HEK293T (cell line): ENCODE measurements around the gene SEMA6A.

Source experiments
- CTCF ChIA-PET: fragments of 350-600 bp; formaldehyde crosslinking; extraction: SDS; loops from one replicate; lab custom pipeline; 2021; ENCODE audit warnings: antibody characterized with exemption, inconsistent platforms; lab: Yijun Ruan, JAX
- POLR2A ChIA-PET: fragments of 350-600 bp; formaldehyde crosslinking; extraction: SDS; loops from one replicate; lab custom pipeline; 2020; ENCODE audit warnings: antibody characterized with exemption, inconsistent platforms; lab: Yijun Ruan, JAX
- DNase-seq: peaks from one replicate; pipeline ENCODE4 v3.0.0; 2012; ENCODE audit warnings: mixed read lengths; ENCODE audit errors: extremely low spot score
- ARNT ChIP-seq: fragments of 450-650 bp; IDR thresholded peaks from 2 replicates; pipeline ENCODE4 v1.6.1; 2017; ENCODE audit warnings: mild to moderate bottlenecking
- BHLHE40 ChIP-seq: fragments of 450-650 bp; IDR thresholded peaks from 2 replicates; pipeline ENCODE4 v1.6.1; 2016; ENCODE audit warnings: mild to moderate bottlenecking, moderate library complexity, borderline replicate concordance
- CTBP1 ChIP-seq: fragments of 450-650 bp; IDR thresholded peaks from 2 replicates; pipeline ENCODE4 v1.6.1; 2016; ENCODE audit warnings: borderline replicate concordance
- ELF4 ChIP-seq: fragments of 450-650 bp; IDR thresholded peaks from 2 replicates; pipeline ENCODE4 v1.6.1; 2017; ENCODE audit warnings: antibody characterized with exemption
- FOXA1 ChIP-seq: fragments of 450-650 bp; IDR thresholded peaks from 2 replicates; pipeline ENCODE4 v1.6.1; 2016; ENCODE audit warnings: mild to moderate bottlenecking
- FOXK2 ChIP-seq: fragments of 450-650 bp; IDR thresholded peaks from 2 replicates; pipeline ENCODE4 v1.6.1; 2016; ENCODE audit warnings: mild to moderate bottlenecking
- FOXM1 ChIP-seq: fragments of 450-650 bp; IDR thresholded peaks from 2 replicates; pipeline ENCODE4 v1.6.1; 2017; ENCODE audit warnings: mild to moderate bottlenecking, borderline replicate concordance
- HDGF ChIP-seq: fragments of 450-650 bp; IDR thresholded peaks from 2 replicates; pipeline ENCODE4 v1.6.1; 2017; ENCODE audit warnings: antibody characterized with exemption, borderline replicate concordance
- L3MBTL2 ChIP-seq: fragments of 450-650 bp; conservative IDR thresholded peaks from 2 replicates; pipeline ENCODE4 v1.6.1; 2016; ENCODE audit warnings: mild to moderate bottlenecking
- LEF1 ChIP-seq: fragments of 450-650 bp; IDR thresholded peaks from 2 replicates; pipeline ENCODE4 v1.6.1; 2017; ENCODE audit warnings: mild to moderate bottlenecking, borderline replicate concordance
- NFRKB ChIP-seq: fragments of 450-650 bp; IDR thresholded peaks from 2 replicates; pipeline ENCODE4 v1.6.1; 2016; ENCODE audit warnings: mild to moderate bottlenecking, moderate library complexity
- PKNOX1 ChIP-seq: fragments of 450-650 bp; IDR thresholded peaks from 2 replicates; pipeline ENCODE4 v1.6.1; 2016
- SP1 ChIP-seq: fragments of 450-650 bp; IDR thresholded peaks from 2 replicates; pipeline ENCODE4 v1.6.1; 2017
- SUZ12 ChIP-seq: fragments of 450-650 bp; IDR thresholded peaks from 2 replicates; pipeline ENCODE4 v1.6.1; 2016; ENCODE audit warnings: mild to moderate bottlenecking
- TARDBP ChIP-seq: fragments of 450-650 bp; IDR thresholded peaks from 2 replicates; pipeline ENCODE4 v1.6.1; 2016
- ZNF384 ChIP-seq: fragments of 450-650 bp; IDR thresholded peaks from 2 replicates; pipeline ENCODE4 v1.6.1; 2016

Gene SEMA6A

DNA sequence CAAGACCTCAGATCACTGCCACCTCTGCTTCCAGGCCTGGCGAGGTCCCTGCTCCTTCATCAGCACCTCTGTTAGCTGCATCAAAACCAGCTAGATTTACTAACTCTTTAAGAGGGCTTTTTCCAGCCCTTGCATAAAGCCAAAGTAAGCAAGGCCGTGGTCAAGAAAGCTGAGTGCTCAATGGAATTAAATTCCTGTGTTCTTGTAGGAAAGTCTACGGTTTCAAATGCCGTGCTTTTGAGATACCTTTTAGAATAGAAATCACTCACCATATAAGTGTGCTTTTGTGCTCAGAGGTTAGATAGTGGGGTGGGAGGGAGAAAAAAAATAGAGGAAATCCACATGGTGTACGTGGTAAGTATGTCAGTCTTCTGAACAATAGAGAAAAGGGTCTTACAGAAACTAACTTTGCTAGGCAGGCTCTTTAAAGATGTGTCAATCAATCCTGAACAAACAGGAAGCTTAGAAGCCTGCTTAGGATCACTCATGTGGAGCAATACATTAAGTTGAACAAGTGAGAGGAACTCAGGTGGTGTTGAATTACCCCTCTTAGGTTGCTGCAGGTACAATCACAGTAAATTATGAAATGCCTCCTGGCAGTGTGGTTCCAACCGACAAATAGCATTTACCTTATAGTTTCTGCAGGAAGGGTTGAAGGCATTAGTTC is 79.7 kb downstream of the SEMA6A start:
- no peak for DNase-seq
- CTCF ChIA-PET: interaction anchor here (0.6 kb wide), 1 partner anchor 51 kb away, joined by 4 read pairs; no protein-coding TSS in a partner anchor
- TF ChIP-seq SP1: no peak
- no peak for TF ChIP-seq ZNF384
- no peak for TF ChIP-seq FOXM1
- peak; percentile 68 for TF ChIP-seq PKNOX1
- no peak for TF ChIP-seq TARDBP
- TF ChIP-seq NFRKB: no peak
- no peak for TF ChIP-seq ARNT
- no peak for TF ChIP-seq FOXK2
- POLR2A ChIA-PET: no interaction called here

DNA sequence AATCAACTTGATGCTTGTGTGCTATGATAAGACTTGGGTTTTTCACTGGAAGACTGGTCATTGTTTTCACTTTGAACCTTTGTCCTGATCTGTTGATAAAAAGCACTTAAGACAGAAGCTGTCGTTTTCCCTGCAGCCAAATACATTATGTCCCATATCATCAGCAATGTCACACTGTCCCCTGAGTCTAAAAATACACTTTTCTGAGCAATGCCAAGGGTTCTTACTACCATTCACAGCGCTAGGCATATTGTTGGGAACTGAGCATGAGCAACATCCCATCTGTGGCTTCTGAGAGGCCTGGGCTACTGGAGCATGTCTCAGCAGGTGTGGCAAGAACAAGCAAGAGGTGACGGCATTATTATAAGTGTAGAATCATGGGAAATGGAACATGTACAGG is 81.8 kb downstream of the SEMA6A start:
- CTCF ChIA-PET: no interaction called here
- POLR2A ChIA-PET: no interaction called here
- DNase-seq: no peak
- TF ChIP-seq FOXA1 (no peak), LEF1 (no peak), CTBP1 (no peak), L3MBTL2 (no peak), PKNOX1 (no peak)

DNA sequence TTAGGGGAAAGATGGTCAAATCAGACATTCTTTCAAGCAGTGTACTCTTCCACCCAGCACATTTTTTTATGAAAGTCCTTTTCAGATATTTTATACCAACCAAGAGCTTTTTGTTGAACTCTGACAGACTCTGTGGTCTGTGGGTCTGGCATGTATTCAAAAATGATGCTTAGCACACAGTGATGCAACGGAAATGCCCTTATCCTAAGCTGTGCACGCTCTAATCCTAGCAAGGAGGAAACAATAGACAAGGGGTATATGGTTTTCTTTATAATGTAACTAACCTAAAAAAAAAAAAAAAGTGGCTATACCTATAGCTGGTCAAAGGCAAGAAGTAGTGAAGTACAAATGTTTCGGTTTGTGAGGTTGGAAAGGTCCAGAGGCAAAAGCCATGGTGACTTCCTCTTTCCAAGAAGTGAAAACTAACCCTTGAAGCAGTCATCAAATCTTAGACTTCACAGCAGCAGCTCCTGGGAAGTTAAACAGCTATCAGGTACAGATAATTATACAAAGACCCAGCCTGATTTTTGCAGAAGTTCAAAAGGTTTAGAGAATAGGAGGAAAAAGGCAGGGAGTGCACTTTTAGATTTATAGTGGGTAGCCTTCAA is 82.5 kb downstream of the SEMA6A start:
- POLR2A ChIA-PET: no interaction called here
- TF ChIP-seq PKNOX1 (no peak), SP1 (no peak), NFRKB (no peak), FOXA1 (no peak), BHLHE40 (no peak), FOXK2 (no peak)
- CTCF ChIA-PET: no interaction called here
- DNase-seq: no peak

DNA sequence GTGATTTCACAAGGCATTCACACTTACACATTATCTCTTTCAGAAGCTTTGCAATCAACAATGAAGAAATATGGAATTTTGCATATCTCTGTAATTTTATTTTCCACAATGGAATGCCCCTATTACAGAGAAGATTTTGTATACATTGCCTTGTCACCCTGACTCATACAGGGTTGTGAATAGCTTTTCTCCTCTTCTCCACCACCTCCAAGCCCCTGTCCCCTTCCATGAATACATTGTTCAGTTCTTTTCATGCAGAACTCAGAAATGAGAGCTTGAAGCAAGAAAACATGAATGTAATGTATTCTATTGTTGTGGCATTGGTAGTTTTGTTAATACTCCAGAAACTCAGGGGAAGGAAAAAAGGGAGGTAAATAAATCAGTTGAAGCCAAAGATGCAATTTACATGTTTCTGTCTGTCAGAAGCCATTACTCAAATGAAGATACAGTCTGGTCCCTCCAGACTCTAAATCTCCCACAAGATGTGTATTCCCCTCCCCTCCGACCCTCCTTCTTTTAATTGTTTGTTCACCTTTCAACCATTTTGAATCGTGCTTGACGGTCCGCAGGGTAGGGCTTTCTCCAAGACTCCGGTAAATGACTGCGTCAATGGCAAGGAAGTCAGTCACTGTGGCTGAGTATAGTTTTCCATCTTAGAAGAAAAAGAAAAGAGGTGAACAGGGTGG is 86.1 kb downstream of the SEMA6A start:
- no peak for TF ChIP-seq ELF4
- TF ChIP-seq TARDBP: no peak
- no peak for TF ChIP-seq FOXM1
- no peak for TF ChIP-seq PKNOX1
- TF ChIP-seq HDGF: no peak
- no peak for TF ChIP-seq ZNF384
- TF ChIP-seq SUZ12: no peak
- no peak for TF ChIP-seq FOXA1
- TF ChIP-seq BHLHE40: no peak
- TF ChIP-seq NFRKB: no peak
- TF ChIP-seq CTBP1: no peak
- no peak for TF ChIP-seq LEF1
- TF ChIP-seq SP1: no peak
- TF ChIP-seq L3MBTL2: no peak
- TF ChIP-seq FOXK2: no peak
- no peak for TF ChIP-seq ARNT
- DNase-seq: no peak
- POLR2A ChIA-PET: no interaction called here
- CTCF ChIA-PET: no interaction called here

GRCh38 chr5:116487045-116487444 is 87.6 kb downstream of the SEMA6A start:
- no peak for DNase-seq
- 0 out of 2 replicates have a peak, but pooled peaks have one; percentile 11 for TF ChIP-seq PKNOX1
- TF ChIP-seq NFRKB: no peak
- no peak for TF ChIP-seq SUZ12
- CTCF ChIA-PET: interaction anchor here (0.7 kb wide), 1 partner anchor 11 kb away, joined by 3 read pairs; no protein-coding TSS in a partner anchor
- POLR2A ChIA-PET: no interaction called here
